Measurements from ENCODE around the gene KCNQ1. TPM values are rescaled to one million over a fixed set of nuclear protein-coding genes. Genes with fewer than 3 reads are reported as not detected.

Gene KCNQ1
- total and polyA plus RNA-seq, 2 experiments from 2014 or later: 0.45 to 0.87 TPM

GRCh38 chr11:2704896-2705606 lies 260.2 kb downstream of the KCNQ1 start (continued):
- TF ChIP-seq NANOG (IDR thresholded peaks at IDR 0.05; ENCODE audit: borderline replicate concordance) (no peak), POLR2AphosphoS5 (IDR thresholded peaks at IDR 0.05; ENCODE audit: low read depth) (no peak), REST (IDR thresholded peaks at IDR 0.05; ENCODE audit: unreplicated experiment) (no peak), EZH2phosphoT487 (IDR thresholded peaks at IDR 0.05; ENCODE audit: unreplicated experiment) (no peak)
- TF ChIP-seq, protein P1, sequence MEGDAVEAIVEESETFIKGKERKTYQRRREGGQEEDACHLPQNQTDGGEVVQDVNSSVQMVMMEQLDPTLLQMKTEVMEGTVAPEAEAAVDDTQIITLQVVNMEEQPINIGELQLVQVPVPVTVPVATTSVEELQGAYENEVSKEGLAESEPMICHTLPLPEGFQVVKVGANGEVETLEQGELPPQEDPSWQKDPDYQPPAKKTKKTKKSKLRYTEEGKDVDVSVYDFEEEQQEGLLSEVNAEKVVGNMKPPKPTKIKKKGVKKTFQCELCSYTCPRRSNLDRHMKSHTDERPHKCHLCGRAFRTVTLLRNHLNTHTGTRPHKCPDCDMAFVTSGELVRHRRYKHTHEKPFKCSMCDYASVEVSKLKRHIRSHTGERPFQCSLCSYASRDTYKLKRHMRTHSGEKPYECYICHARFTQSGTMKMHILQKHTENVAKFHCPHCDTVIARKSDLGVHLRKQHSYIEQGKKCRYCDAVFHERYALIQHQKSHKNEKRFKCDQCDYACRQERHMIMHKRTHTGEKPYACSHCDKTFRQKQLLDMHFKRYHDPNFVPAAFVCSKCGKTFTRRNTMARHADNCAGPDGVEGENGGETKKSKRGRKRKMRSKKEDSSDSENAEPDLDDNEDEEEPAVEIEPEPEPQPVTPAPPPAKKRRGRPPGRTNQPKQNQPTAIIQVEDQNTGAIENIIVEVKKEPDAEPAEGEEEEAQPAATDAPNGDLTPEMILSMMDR (conservative IDR thresholded peaks at IDR 0.05; ENCODE audit: low read depth in 2 of 2): no peak
- TF ChIP-seq, protein P2, sequence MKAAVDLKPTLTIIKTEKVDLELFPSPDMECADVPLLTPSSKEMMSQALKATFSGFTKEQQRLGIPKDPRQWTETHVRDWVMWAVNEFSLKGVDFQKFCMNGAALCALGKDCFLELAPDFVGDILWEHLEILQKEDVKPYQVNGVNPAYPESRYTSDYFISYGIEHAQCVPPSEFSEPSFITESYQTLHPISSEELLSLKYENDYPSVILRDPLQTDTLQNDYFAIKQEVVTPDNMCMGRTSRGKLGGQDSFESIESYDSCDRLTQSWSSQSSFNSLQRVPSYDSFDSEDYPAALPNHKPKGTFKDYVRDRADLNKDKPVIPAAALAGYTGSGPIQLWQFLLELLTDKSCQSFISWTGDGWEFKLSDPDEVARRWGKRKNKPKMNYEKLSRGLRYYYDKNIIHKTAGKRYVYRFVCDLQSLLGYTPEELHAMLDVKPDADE (IDR thresholded peaks at IDR 0.05): no peak

GRCh38 chr11:2706321-2706720 lies 261.5 kb downstream of the KCNQ1 start:
- Histone ChIP-seq H2AFZ (no peak overlapping the region), H3K4me1 (ENCODE audit: insufficient read depth) (peaks cover 5% of the 10 kb centered on the region; the same call in 1 of the 2 replicates), H3K36me3 (ENCODE audit: insufficient read depth) (peaks cover 11% of the 10 kb centered on the region), H4K20me1 (replicated peaks; ENCODE audit: insufficient read depth) (no peaks in the 10 kb centered on the region), H3K27me3 (ENCODE audit: insufficient read depth) (peaks cover 80% of the 10 kb centered on the region), H3K27ac (ENCODE audit: low read depth) (no peak overlapping the region), H3K4me3 (no peak overlapping the region), H3K79me2 (replicated peaks; ENCODE audit: insufficient read depth) (no peaks in the 10 kb centered on the region), H3F3A (replicated peaks; ENCODE audit: low read depth) (no peaks in the 10 kb centered on the region), H3K4me2 (no peak overlapping the region), H3K9me2 (ENCODE audit: insufficient read depth) (no peaks in the 10 kb centered on the region)
- Mint-ChIP-seq H3K27ac (no peak overlapping the region), H3K4me1 (peaks cover 16% of the 10 kb centered on the region), H3K27me3 (ENCODE audit: insufficient read depth, low read depth, poor library complexity) (peaks cover 49% of the 10 kb centered on the region), H3K4me3 (no peak overlapping the region), H3K36me3 (ENCODE audit: low read depth) (peaks cover 32% of the 10 kb centered on the region), H3K9me3 (peaks cover 34% of the 10 kb centered on the region)
- DNase-seq (ENCODE audit: low spot score): no peak
- no peak for ATAC-seq
- TF ChIP-seq POLR2AphosphoS5 (IDR thresholded peaks at IDR 0.05; ENCODE audit: low read depth) (no peak), ZNF114 (CRISPR knock-in tag; IDR thresholded peaks at IDR 0.05) (no peak), REST (IDR thresholded peaks at IDR 0.05; ENCODE audit: unreplicated experiment) (no peak), CREB1 (CRISPR knock-in tag; IDR thresholded peaks at IDR 0.05; ENCODE audit: low read depth) (no peak), EZH2phosphoT487 (IDR thresholded peaks at IDR 0.05; ENCODE audit: unreplicated experiment) (no peak), JUNB (IDR thresholded peaks at IDR 0.05; ENCODE audit: unreplicated experiment) (no peak)
- TF ChIP-seq, protein P2 (IDR thresholded peaks at IDR 0.05): no peak

All from GM23338 (cell line).